RKO (cell line): ENCODE data around the gene UXS1.
"Not testable (repeated sequence)": the region's sequence is repeated elsewhere in the genome, so short reads cannot be mapped to it uniquely, and the experiment has no call there.

Experiments used
- DNase-seq: peaks from one replicate; pipeline ENCODE4 v3.0.0-alpha.2; 2016; ENCODE audit warnings: low spot score

The UXS1 gene

GRCh38 chr2:106193977-106194778 lies at the start of gene UXS1:
UXS1 (minus strand) TSS chr2:106194301; CDS start chr2:106194241, 60 bp downstream.
- DNase-seq = peak; percentile 95

GRCh38 chr2:106239491-106239890 lies 45.4 kb upstream of the UXS1 start:
- DNase-seq = not testable (repeated sequence)

- not testable (repeated sequence) for DNase-seq
These were observed 41.3 kb upstream of the UXS1 start for GRCh38 chr2:106235392-106235791.

GRCh38 chr2:106233350-106233706 lies 39.2 kb upstream of the UXS1 start:
- DNase-seq = no peak

- DNase-seq = no peak
These were observed 38.7 kb upstream of the UXS1 start for GRCh38 chr2:106232638-106233349.

- DNase-seq = no peak
These were observed 29.2 kb upstream of the UXS1 start for GRCh38 chr2:106223347-106223746.

GRCh38 chr2:106222057-106222456 lies 28.0 kb upstream of the UXS1 start:
- DNase-seq = not testable (repeated sequence)

GRCh38 chr2:106219813-106220212 lies 25.7 kb upstream of the UXS1 start:
- no peak for DNase-seq

- not testable (repeated sequence) for DNase-seq
These were observed 25.1 kb upstream of the UXS1 start for GRCh38 chr2:106219157-106219556.

- no peak for DNase-seq
These were observed 14.8 kb upstream of the UXS1 start for GRCh38 chr2:106208874-106209273.

- no peak for DNase-seq
These were observed 14.3 kb upstream of the UXS1 start for GRCh38 chr2:106208399-106208798.

GRCh38 chr2:106207246-106207645 lies 13.1 kb upstream of the UXS1 start:
- DNase-seq = no peak

GRCh38 chr2:106205488-106205887 lies 11.4 kb upstream of the UXS1 start:
- DNase-seq = no peak

GRCh38 chr2:106204551-106204950 lies 10.4 kb upstream of the UXS1 start:
- not testable (repeated sequence) for DNase-seq

GRCh38 chr2:106201661-106202060 lies 7.6 kb upstream of the UXS1 start:
- no peak for DNase-seq

- no peak for DNase-seq
These were observed 3.8 kb upstream of the UXS1 start for GRCh38 chr2:106197878-106198277.

GRCh38 chr2:106195981-106196380 lies 1.9 kb upstream of the UXS1 start:
- no peak for DNase-seq

- DNase-seq = no peak
These were observed 1.4 kb upstream of the UXS1 start for GRCh38 chr2:106195456-106195855.

GRCh38 chr2:106193690-106193976 lies 468 bp downstream of the UXS1 start:
- no peak for DNase-seq

GRCh38 chr2:106192752-106193689 lies 1.1 kb downstream of the UXS1 start:
- peak; percentile 76 for DNase-seq

- DNase-seq = no peak
These were observed 2.5 kb downstream of the UXS1 start for GRCh38 chr2:106191511-106192016.

GRCh38 chr2:106189764-106190468 lies 4.2 kb downstream of the UXS1 start:
- DNase-seq = peak; percentile 36
